Dermis microvascular lymphatic vessel endothelial cell (primary cell): Measurements from ENCODE around the gene HSF5. TPM values are rescaled to one million over a fixed set of nuclear protein-coding genes. Genes with fewer than 3 reads are reported as not detected.
A peak's percentile ranks its signal among the peaks of the same experiment; 100 is the strongest.

Experiments used
- DNase-seq, 2 donors: peaks; one replicate each; pipeline versions ENCODE4 v3.0.0 to v3.0.0-alpha.2; 2010; ENCODE audit warnings: low read depth in 2 of 2
- total RNA-seq: library from RNA; depleted of rRNA; stranded (reverse); fragments of >200 nt; gene quantifications from 2 replicates; pipeline ENCODE4 v1.2.1, GENCODE V29; 2014

The HSF5 gene
- total RNA-seq: under 0.01 TPM in 1 of 2 replicates, not detected in the other

GRCh38 chr17:58487589-58488427 lies at the start of gene HSF5:
HSF5 (minus strand) TSS chr17:58488408; CDS start chr17:58488274, 134 bp downstream.
- peak in 1 of 2 donors; percentile 18 for DNase-seq

- no peak for DNase-seq
Measured at GRCh38 chr17:58537266-58537665, 49.1 kb upstream of the HSF5 start.

- DNase-seq: no peak
Measured at GRCh38 chr17:58536542-58536941, 48.3 kb upstream of the HSF5 start.

- DNase-seq: no peak
Measured at GRCh38 chr17:58535431-58535830, 47.2 kb upstream of the HSF5 start.

- DNase-seq: no peak
Measured at GRCh38 chr17:58534901-58535421, 46.8 kb upstream of the HSF5 start.

DNA sequence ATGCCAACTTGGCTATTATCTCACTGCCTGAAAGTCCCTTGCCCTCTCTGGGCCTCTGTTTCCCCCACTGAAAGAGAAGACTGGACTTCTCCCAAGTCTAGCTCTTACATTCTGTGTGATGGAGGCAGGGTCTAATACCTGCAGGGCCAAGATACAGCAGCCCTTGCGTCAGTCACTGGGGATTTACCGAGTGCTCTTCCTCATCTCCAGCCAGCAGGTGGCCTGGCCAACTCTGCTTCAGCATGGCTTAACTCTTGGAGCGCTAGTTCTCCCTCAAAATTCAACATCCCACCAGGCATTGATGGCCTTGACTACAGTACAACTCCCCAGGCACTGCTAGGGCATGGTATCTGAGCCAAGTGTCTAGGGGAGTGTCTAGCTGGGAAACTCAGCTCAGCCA lies 46.1 kb upstream of the HSF5 start:
- DNase-seq: no peak

DNA sequence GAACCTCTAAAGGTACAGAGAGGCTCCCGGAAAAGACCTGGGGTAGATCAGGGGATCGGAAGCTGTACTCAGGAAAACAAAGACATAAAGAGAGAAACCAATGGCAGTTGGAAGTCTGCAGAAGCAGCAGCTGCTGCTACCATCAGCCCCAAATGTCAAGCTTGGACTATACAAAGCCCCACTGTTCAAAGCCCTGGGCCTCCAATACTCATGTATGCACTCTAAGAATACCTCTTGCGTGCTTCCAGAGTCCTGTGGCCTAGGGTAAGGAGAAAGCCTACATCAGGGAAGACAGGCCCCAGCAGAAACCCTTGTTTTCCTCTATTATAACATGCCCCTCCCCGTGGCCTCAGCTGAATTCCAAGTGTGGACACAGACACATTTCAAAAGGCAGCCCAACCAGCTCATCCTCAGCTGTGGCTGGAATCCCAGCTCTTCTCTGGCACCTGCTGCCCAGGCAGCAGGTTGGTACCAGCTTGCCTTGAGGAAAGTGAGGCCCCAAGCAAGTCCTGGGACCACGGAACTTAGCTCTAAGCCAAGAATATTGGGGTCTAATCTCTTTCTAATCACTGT lies 45.5 kb upstream of the HSF5 start:
- no peak for DNase-seq

DNA sequence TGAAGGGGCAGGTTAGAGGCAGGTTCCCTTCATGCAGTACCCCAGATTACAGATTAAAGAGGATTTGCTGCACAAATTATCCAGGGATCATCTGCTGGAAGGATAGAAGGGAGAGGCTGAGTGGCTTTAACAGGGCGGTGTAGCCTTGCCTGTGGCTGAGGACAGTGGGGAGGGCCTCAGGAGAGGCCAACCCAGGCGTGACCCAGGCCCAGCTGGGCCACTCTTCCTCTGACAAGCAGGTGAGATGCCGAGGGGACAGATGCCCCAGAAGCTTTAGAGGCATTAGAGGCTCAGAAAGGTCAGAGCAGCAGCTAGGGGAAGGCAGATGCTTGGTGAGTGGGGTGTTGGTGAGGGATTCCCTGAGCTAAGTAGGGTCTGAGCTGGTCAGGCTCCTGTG lies 44.3 kb upstream of the HSF5 start:
- DNase-seq: no peak

DNA sequence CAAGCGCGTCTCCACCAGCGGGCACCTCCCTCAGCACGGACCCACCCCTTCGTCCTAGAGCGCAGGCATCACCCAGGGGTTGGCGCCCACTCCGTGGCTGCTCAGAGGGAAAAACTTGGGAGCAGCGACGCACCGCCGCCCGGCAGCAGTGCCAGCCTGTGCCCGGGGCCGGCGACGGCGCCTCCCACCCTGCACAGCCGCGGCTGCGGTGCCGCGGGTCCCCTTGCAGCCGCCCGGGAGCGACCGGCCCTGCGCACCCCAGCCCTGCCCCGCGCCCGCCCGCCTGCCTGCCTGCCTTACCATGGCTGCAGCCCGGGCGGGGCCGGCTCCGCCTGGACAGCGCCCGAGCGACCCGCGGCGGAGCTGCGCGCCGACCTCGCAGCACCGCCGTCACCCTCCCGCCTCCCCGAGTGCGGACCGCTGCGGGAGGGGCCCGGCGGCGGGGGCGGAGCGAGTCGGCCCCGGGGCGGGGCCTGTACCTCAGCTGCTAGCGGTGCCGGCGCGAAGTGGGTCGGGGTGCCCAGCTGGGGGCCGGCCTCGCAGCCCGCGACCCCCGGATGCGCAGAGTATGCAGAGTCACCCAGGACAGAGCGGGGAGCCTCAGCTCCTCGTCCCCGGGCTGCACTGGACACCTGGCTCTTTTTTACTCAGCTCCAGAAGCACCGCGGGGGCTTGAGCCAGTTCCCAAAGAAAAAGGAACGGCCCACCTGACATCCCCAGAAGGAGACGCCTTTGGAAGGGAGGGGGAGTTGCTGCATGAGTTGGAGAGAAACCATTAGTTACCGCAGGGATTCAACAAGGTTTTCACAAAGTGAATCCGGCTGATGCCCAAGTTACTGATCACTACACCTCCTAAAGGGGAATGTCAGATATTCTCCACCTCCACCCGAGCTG lies 43.7 kb upstream of the HSF5 start:
- DNase-seq: peak in 1 of 2 donors; percentile 73

DNA sequence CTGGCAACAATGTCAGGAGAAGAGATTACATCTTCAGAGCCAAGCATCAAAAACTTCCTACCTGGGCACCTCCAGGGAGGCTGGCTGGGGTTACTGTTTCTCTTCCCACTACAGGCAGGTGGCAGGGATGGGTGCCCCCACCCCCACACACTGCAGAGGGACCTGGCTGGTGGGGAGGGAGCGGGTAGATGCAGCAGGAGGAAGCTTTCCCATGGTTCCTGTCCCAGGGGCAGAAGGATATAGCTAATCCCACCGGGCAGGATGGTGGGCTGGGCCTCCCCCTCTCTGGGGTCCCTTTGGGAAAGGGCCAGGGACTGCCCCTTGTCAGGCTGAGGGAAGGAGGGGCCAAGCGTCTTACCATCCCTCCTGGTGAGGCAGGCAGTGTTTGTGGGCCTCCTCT lies 42.9 kb upstream of the HSF5 start:
- no peak for DNase-seq

- no peak for DNase-seq
Measured at GRCh38 chr17:58530655-58531054, 42.4 kb upstream of the HSF5 start.

- DNase-seq: no peak
Measured at GRCh38 chr17:58529275-58529674, 41.1 kb upstream of the HSF5 start.

DNA sequence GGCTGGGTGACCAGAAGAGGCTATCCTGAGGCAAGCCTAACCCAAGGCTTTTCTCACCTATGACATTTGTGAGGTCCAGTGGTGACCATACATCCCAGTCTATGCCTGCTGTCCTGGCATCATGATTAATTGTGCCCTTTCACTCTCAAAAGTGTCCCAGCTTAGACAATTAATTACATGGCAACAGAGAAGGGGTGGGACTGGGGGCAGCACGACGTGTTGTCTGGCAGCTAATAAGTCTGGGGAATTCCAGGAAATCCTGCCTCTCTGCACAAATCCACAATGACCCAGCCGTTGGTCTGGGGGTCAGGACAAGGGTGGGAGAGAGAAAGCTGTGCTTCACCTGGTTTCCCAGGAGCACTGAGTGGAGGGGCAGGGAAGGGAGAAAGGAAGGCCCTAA lies 40.2 kb upstream of the HSF5 start:
- DNase-seq: peak in 1 of 2 donors; percentile 75

DNA sequence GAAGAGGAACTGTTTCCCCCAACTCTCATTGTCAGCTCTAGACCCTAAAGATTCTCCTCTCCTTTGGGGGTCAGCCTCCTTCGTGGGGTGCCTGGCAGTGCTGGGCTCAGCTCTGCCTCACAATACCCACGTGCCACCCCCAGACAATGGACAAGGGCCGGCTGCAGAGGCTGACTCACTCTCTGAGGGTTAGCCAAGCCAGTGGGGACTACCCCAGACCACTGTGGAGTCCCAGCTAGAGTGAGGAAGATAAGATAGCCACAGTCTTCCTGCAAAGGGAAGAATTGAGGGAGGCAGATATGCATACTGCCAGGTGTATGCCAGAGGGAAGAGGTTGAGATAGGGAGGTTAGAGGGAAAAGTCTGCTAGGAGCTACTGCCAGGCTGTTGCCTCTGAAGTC lies 39.7 kb upstream of the HSF5 start:
- peak in 1 of 2 donors; percentile 77 for DNase-seq

- no peak for DNase-seq
Measured at GRCh38 chr17:58527306-58527705, 39.1 kb upstream of the HSF5 start.

DNA sequence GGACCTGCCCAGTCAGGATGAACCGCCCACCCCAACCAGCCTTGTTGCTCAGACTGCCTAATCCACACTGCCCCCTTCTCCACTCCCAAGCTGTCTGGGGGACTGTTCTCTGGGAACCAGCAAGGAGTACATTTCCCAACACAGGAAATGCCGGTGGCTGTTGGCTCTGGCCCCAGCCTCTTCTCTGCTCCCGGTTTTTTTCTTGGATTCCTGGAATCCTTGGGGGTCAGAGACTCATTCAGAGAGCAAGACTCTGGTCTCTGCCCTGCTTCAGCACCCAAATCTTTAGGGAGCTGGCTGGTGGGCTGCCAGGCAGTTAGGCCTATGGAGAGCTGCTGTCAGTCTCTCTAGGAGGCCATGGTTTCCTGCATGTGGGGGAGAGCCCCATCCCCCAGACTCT lies 37.0 kb upstream of the HSF5 start:
- peak in 1 of 2 donors; percentile 67 for DNase-seq

DNA sequence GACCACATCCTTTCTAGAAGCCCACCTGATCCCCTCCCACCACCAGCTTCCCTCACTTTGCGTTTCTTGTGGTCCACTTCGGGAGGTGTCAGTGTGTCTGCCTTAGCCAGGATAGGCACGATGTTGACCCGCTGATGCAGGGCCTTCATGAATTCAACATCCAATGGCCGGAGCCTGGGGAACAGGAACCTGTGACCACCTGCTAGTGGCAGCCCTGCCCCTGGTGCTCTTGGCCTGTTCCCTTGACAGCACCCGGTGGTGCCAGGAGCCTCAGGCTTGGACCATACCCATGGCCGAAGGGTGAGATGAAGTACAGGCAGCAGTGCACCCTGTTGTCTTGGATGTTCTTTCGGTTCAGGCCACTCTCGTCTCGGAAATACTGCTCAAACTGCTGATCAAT lies 33.5 kb upstream of the HSF5 start:
- DNase-seq: no peak

DNA sequence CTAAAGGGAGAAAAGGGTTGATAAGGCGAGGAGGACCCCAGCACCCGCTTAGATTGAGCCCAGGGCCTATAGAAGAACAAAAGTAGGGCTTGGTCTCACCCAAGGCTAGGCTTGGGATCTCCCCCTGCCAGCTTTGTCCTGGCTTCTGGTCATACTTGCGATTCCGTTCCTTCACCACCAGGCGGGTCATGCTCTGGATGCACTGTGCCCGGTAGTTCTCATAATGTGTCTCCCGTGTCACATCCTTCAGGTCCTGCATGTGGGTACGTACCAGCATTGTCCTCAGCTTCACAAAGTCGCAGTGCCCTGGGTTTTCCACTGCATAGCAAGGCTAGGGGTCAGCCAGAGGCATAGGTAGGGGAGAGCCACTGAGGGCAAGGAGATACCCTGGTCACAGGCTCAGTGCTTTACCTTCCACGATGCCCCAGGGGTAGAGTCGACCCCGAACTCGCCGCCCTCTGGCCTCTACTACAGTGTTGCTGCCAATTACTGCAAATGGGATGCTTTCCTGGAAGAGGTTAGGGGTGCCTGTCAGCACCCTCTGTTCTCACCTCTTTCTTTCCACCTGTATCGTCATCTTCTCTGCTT lies 32.7 kb upstream of the HSF5 start:
- DNase-seq: peak in 1 of 2 donors; percentile 36

DNA sequence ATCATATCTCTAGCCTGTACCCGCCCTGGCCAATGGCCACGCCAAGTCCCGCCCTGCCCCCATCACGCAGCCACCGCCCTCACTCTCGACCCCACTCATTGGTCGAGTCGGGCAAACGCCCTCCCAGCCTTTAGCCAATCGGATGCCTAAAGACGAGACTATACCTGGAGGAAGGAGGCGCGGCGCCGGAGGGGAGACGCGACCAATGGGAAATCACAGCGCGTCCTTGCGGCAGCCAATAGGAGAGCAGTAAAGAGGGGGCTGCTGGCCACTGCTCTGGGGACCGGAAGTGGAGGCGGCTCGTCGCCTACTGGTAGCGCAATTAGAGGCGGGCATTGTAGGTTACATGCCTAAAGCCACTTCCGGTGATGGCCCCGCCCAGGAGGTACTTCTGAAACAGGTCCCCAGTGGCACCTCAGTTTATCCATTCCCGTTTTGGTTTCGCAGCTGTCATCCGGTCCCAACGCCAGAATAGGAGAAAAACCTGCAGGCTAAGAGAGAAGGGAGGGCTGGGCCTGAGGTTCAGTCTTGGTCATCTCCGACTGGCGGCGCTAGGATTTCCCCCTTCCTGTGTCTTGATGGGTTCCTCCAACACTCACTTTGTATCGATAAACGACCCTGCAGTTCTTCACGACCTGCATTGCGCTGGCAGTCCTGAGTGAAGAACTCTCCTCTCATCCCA lies 29.9 kb upstream of the HSF5 start:
- DNase-seq: peak; percentile 99 to 100

- no peak for DNase-seq
Measured at GRCh38 chr17:58517378-58517927, 29.2 kb upstream of the HSF5 start.
